Mammary epithelial cell (primary cell): ENCODE results near the gene ARHGAP26.

Source experiments
- EZH2 ChIP-seq: IDR thresholded peaks from 2 replicates; pipeline ENCODE4 v1.6.1; 2012; ENCODE audit warnings: low read length, inconsistent platforms, borderline replicate concordance
- TF ChIP-seq, protein P1 (sequence below), 2 donors: IDR thresholded peaks in 1 of 2; conservative IDR thresholded peaks in 1 of 2; 2 replicates each; pipeline ENCODE4 v1.5.1; 2011 to 2012; ENCODE audit warnings: inconsistent platforms in 2 of 2, low read length in 2 of 2, mild to moderate bottlenecking in 2 of 2, control low read depth in 1 of 2, low read depth in 1 of 2; ENCODE audit not compliant: insufficient read depth in 1 of 2; ENCODE audit errors: extremely low read depth in 1 of 2

DNA sequence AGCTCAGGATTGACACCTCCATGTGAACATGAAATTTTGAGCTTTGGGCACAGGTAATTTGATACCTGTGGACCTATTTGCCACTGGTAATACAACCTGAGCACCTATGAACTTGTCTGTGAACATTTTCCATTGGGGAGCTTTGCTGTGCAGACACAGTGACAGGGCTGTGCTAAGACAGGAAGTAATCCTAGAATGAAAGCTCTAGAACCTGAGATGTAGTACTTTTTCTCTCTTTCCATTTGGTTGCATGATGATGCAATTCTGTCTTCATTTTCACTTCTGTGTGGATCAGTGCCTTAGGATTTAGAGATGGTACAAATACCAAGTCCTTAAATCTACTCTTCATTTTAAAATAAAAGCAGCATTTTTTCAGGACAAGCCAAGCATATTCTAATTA is 416.4 kb downstream of the ARHGAP26 start:
- TF ChIP-seq, protein P1, sequence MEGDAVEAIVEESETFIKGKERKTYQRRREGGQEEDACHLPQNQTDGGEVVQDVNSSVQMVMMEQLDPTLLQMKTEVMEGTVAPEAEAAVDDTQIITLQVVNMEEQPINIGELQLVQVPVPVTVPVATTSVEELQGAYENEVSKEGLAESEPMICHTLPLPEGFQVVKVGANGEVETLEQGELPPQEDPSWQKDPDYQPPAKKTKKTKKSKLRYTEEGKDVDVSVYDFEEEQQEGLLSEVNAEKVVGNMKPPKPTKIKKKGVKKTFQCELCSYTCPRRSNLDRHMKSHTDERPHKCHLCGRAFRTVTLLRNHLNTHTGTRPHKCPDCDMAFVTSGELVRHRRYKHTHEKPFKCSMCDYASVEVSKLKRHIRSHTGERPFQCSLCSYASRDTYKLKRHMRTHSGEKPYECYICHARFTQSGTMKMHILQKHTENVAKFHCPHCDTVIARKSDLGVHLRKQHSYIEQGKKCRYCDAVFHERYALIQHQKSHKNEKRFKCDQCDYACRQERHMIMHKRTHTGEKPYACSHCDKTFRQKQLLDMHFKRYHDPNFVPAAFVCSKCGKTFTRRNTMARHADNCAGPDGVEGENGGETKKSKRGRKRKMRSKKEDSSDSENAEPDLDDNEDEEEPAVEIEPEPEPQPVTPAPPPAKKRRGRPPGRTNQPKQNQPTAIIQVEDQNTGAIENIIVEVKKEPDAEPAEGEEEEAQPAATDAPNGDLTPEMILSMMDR (conservative IDR thresholded peaks at IDR 0.05 in 1 of 2, IDR thresholded peaks at IDR 0.05 in 1 of 2; ENCODE audit: extremely low read depth in 1 of 2, insufficient read depth in 1 of 2, low read depth in 1 of 2, low read length in 2 of 2): no peak
- no peak for TF ChIP-seq EZH2
